Measurements from ENCODE around the gene CELA3B.
A peak's percentile ranks its signal among the peaks of the same experiment; 100 is the strongest.
"Not testable (repeated sequence)": the region's sequence is repeated elsewhere in the genome, so short reads cannot be mapped to it uniquely, and the experiment has no call there.

The CELA3B gene, protein sequence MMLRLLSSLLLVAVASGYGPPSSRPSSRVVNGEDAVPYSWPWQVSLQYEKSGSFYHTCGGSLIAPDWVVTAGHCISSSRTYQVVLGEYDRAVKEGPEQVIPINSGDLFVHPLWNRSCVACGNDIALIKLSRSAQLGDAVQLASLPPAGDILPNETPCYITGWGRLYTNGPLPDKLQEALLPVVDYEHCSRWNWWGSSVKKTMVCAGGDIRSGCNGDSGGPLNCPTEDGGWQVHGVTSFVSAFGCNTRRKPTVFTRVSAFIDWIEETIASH

DNA sequence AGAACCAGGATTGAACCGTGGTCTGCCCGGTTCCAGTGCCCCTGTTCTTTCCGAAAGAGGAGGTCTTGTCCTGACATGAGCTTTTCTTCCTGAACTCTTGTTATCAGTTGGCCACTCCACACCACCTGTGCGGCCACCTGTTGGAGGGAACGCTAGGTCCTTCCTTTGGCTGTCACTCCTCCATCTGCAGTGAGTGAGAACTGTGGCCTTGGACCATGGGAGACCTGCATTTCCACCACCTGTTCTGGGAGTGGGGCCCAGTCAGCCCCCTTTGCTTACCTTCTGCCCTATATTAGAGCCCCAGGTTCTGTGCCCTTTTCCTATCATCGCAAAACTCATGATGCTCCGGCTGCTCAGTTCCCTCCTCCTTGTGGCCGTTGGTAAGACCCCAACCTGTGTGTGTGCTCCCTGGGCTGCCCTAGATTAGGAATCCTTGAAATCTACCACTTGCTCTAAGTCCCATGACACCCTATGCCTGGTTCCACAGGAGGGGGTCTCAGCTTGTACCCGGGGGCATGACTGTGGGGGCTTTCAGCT lies at the start of gene CELA3B:
TSS of gene CELA3B (plus strand) at position 320 of the 537 bp plus-strand sequence. CDS start at position 338, 18 bp downstream.
- DNase-seq: not testable (repeated sequence)

GRCh38 chr1:21927533-21928237 lies 49.1 kb upstream of the CELA3B start:
- no peak for DNase-seq

DNA sequence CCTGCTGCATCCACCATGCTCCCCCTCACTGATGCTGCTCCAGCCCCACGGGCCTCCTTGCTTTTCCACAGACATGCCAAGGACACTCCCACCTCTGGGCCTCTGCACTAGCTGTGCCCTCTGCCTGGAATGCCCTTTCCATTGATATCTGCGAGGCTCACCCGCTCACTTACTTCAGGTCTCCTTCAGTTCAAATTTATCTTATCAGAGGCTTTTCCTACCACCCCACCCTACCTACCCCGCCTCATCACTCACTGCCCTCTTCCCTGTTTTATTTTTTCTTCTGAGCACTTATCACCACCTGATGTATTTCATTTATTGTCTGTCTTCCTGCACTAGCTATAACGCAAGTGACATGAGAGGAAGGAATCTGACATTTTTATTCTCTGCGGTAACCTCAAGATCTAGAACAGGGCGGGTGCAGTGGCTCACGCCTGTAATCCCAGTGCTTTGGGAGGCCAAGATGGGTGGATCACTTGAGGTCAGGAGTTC lies 46.7 kb upstream of the CELA3B start:
- DNase-seq: no peak

- no peak for DNase-seq
These were observed 46.1 kb upstream of the CELA3B start for GRCh38 chr1:21930629-21931170.

GRCh38 chr1:21931171-21932093 lies 45.4 kb upstream of the CELA3B start:
- DNase-seq: no peak

DNA sequence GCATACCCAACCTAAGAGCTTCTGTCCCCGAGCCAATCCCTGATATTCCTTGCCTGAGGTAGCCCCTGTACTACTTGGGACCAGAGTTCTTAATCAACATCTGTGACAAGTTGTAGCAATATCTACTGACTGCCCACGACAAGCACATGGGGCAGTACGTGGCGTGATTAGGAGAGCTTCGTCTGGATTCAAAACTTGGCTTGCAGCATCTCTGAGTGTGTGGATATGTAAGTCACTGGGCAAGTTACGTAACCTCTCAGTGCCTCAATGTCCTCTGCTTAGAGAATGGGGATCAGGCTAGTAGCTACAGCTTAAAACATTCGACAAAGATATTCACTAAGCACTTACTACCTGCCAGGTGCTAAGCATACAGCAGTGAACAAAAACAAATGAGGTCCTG lies 44.7 kb upstream of the CELA3B start:
- no peak for DNase-seq

GRCh38 chr1:21933397-21934248 lies 43.2 kb upstream of the CELA3B start:
- peak; percentile 83 for DNase-seq

DNA sequence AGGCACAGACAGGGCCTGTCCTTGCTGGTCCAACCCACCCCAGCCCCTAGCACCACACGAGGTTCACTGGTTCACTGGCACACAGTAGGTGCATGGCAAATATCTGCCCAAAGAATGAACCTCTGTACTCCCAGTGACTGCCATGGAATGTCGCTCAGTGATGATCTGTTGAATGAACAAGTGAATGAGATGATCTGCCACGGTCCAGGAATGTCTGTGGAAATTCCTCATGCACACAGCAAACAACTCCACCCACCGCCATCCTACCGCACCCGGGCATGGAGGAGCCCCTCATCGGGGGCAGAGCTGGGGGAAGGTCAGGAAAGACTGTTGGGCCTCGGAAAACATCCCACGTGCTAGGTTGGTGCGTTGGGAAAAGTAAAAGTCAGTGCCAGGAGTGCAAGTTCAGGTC lies 41.4 kb upstream of the CELA3B start:
- no peak for DNase-seq

- DNase-seq: no peak
These were observed 40.9 kb upstream of the CELA3B start for GRCh38 chr1:21935891-21936365.

DNA sequence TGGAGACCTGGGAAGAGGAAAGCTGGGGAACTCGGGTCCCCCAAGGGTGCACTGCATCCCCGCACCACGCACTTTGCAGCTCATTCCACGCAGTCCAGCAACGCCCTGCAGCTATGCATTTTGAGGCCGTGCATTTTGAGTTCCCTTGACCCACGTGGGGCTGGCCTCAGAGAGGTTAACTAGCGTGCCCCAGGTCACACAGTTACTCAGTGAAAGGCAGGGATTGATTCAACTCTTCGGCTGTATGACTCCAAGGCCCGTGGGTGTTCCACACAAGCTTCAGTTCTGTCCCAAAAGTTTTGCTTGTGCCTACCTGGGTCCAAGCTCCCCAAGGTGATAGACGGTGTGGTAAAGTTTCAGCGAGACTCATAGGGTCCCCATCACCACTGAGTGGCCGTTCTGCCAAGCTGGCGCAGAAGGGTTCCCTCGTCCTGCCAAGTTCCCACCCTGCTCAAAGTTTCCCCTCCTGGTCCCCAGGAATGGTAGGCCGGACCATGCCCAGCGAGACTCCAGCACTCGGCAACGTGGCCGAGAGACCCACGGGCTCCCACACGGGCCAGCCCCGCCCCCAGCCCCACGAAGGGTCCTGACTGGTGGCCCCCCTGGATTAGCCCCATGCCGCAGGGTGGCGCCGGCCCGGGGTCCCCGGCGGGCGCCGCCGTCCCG lies 40.3 kb upstream of the CELA3B start:
- DNase-seq: no peak

GRCh38 chr1:21937034-21937371 lies 39.8 kb upstream of the CELA3B start, which contains the start of gene HSPG2:
Gene HSPG2, minus strand, starts transcription at chr1:21937310. Its CDS starts 93 bp downstream, at chr1:21937217.
- no peak for DNase-seq

- peak; percentile 50 for DNase-seq
These were observed 39.3 kb upstream of the CELA3B start for GRCh38 chr1:21937372-21938121.

GRCh38 chr1:21938732-21939538 lies 37.9 kb upstream of the CELA3B start:
- DNase-seq: no peak

- peak; percentile 21 for DNase-seq
These were observed 37.0 kb upstream of the CELA3B start for GRCh38 chr1:21939650-21940374.

DNA sequence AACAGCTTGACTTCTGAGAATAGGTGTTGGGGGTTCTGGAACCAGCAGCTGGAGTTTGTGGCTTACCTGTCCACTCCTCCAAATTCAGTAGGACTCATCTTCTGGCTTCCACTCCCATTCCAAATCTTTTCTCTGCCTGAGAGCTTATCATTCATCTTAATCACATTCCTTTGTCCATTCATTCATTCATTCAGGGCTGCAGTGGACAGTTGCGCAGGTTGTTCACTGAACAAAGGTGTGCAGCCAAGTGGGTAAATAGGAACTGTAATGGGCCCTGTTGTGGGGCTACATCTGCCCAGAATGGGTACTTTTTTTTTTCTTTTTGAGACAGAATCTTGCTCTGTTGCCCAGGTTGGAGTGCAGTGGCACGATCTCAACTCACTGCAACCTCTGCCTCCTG lies 36.3 kb upstream of the CELA3B start:
- no peak for DNase-seq

DNA sequence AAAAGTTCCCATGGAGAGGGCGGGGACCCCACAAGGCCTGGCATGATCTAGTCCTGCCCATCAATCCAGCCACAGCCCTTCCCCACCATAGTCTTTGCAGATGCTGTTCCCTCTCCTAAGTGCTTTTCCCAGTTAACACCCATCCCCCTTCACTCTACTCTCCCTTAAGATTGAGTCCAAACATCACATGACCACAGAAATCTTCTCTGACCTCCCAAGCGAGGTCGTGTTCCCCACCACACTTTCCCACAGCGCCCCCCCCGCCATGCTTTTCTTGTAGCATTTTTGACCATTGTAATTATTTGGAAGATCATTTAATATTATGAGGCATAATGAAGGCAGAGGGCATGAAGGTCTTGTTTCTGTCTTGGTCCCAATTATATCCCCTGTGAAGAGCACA lies 35.5 kb upstream of the CELA3B start:
- no peak for DNase-seq

DNA sequence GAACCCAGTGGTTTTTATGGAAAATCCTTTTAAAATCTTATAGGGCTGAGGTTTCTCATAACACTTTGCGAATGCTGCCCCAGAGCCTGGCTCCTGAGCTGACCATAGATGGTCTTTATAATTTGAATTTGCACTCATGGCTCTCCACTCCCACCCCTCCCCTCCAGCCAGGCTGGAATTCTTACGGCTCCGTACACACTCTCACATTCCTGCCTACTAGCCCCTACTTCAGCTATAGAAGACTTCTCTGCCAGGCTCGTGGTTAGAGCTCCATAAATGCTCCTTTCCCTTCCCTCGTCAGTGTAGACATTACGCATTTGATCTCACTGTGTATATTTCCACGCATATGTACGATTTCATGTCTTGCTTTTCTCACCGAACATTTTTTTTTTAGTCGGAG lies 34.4 kb upstream of the CELA3B start:
- DNase-seq: no peak

DNA sequence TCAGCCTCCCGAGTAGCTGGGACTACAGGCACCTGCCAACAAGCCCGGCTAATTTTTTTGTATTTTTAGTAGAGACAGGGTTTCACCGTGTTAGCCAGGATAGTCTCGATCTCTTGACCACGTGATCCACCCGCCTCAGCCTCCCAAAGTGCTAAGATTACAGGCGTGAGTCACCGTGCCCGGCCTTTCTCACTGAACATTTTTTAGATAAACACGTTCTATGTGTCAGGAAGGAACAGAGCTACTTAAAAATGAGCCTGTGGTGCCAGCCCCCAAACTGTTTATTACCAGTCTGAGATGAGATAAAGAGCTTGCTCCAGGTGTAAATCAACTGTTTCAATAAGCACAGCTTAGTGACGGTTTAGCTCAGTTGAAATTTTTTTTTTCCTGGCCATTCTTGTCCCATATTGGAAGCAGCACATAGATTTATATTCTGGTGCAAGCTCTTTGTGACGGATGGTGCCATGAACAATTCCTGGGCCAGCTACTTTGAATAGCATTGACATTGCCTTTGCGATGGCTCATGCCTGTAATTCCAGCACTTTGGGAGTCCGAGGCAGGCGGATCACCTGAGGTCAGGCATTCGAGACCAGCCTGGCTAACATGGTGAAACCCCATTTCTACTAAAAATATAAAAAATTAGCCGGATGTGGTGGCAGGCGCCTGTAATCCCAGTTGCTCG lies 33.7 kb upstream of the CELA3B start:
- DNase-seq: not testable (repeated sequence)
